ENCODE results near the gene NUP210. TPM values are rescaled to one million over a fixed set of nuclear protein-coding genes. Genes with fewer than 3 reads are reported as not detected.

Gene NUP210
- total and polyA plus RNA-seq, 2 of the 13 experiments (the other 11 are each of a cell fraction or from before 2014, with no cell fraction given), result 31.6 to 35.2 TPM

- TF ChIP-seq, protein P1, sequence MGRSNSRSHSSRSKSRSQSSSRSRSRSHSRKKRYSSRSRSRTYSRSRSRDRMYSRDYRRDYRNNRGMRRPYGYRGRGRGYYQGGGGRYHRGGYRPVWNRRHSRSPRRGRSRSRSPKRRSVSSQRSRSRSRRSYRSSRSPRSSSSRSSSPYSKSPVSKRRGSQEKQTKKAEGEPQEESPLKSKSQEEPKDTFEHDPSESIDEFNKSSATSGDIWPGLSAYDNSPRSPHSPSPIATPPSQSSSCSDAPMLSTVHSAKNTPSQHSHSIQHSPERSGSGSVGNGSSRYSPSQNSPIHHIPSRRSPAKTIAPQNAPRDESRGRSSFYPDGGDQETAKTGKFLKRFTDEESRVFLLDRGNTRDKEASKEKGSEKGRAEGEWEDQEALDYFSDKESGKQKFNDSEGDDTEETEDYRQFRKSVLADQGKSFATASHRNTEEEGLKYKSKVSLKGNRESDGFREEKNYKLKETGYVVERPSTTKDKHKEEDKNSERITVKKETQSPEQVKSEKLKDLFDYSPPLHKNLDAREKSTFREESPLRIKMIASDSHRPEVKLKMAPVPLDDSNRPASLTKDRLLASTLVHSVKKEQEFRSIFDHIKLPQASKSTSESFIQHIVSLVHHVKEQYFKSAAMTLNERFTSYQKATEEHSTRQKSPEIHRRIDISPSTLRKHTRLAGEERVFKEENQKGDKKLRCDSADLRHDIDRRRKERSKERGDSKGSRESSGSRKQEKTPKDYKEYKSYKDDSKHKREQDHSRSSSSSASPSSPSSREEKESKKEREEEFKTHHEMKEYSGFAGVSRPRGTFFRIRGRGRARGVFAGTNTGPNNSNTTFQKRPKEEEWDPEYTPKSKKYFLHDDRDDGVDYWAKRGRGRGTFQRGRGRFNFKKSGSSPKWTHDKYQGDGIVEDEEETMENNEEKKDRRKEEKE (IDR thresholded peaks at IDR 0.05), result no peak
- TF ChIP-seq NONO (IDR thresholded peaks at IDR 0.05) (no peak), NONO (CRISPR knock-in tag; conservative IDR thresholded peaks at IDR 0.05) (peak; percentile 24; the same call in 1 of the 2 replicates), ETS1 (CRISPR knock-in tag; IDR thresholded peaks at IDR 0.05) (no peak), ZC3H4 (CRISPR knock-in tag; IDR thresholded peaks at IDR 0.05; ENCODE audit: borderline replicate concordance) (no peak), PLSCR1 (CRISPR knock-in tag; IDR thresholded peaks at IDR 0.05; ENCODE audit: borderline replicate concordance) (no peak), GPN1 (CRISPR knock-in tag; IDR thresholded peaks at IDR 0.05; ENCODE audit: borderline replicate concordance) (no peak), ZNF609 (CRISPR knock-in tag; IDR thresholded peaks at IDR 0.05; ENCODE audit: borderline replicate concordance) (no peak), POGK (CRISPR knock-in tag; conservative IDR thresholded peaks at IDR 0.05) (no peak; the same call in 1 of the 2 replicates), ZNF784 (CRISPR knock-in tag; IDR thresholded peaks at IDR 0.05; ENCODE audit: borderline replicate concordance) (0 out of 2 replicates have a peak, but pooled peaks have one; percentile 28), JUN (CRISPR knock-in tag; IDR thresholded peaks at IDR 0.05) (no peak), SSRP1 (CRISPR knock-in tag; IDR thresholded peaks at IDR 0.05) (no peak), NFKB2 (CRISPR knock-in tag; IDR thresholded peaks at IDR 0.05; ENCODE audit: borderline replicate concordance) (no peak)
- TF ChIP-seq, protein P2, sequence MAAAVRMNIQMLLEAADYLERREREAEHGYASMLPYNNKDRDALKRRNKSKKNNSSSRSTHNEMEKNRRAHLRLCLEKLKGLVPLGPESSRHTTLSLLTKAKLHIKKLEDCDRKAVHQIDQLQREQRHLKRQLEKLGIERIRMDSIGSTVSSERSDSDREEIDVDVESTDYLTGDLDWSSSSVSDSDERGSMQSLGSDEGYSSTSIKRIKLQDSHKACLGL (CRISPR knock-in tag; IDR thresholded peaks at IDR 0.05), result no peak; the same call in none of the 2 replicates
Measured at GRCh38 chr3:13281507-13282357, 138.4 kb downstream of the NUP210 start (continued).

Data from HepG2 (cell line).